IMR-90 (cell line): Measurements from ENCODE around the gene PI4KA. TPM values are rescaled to one million over a fixed set of nuclear protein-coding genes. Genes with fewer than 3 reads are reported as not detected.

ENCODE experiments used
- ATAC-seq: fragments of 200-7000 bp; cut with Tn5 transposase; 2 replicates; pipeline ENCODE4 v1.9.1; 2020; ENCODE audit warnings: low read depth, mild to moderate bottlenecking, moderate library complexity
- BruUV-seq: library from RNA; stranded (reverse); fragments of 400-500 nt; replicated peaks from 2 replicates; lab custom pipeline; 2021; lab: Mats Ljungman, UMichigan
- CTCF ChIA-PET: fragments of 300-600 bp; formaldehyde crosslinking; extraction: SDS; loops from one replicate; lab custom pipeline; 2021; ENCODE audit warnings: antibody characterized with exemption; lab: Yijun Ruan, JAX
- POLR2A ChIA-PET: fragments of 300-600 bp; sonication (Branson Sonifier 250); formaldehyde crosslinking; loops from one replicate; lab custom pipeline; 2022; ENCODE audit warnings: antibody characterized with exemption; ENCODE audit not compliant: unreplicated experiment; lab: Charles Lee
- DNase-seq: peaks from one replicate; pipeline ENCODE4 v3.0.0; 2013
- H2AFZ ChIP-seq: replicated peaks from 2 replicates; pipeline ENCODE3; 2013; ENCODE audit warnings: low read length, mild to moderate bottlenecking; ENCODE audit not compliant: poor library complexity
- H2AK5ac ChIP-seq: 2 replicates; pipeline ENCODE4 v1.6.1; 2013; ENCODE audit warnings: low read depth, low read length, inconsistent platforms
- H2AK9ac ChIP-seq: replicated peaks from 2 replicates; pipeline ENCODE3; 2013; ENCODE audit warnings: mild to moderate bottlenecking, low read depth, low read length, moderate library complexity; ENCODE audit not compliant: poor library complexity
- H2BK120ac ChIP-seq: 2 replicates; pipeline ENCODE4 v1.6.1; 2013; ENCODE audit warnings: low read depth, low read length, inconsistent platforms
- H2BK15ac ChIP-seq: 3 replicates; pipeline ENCODE4 v1.6.1; 2013; ENCODE audit warnings: low read depth, low read length, inconsistent platforms
- H2BK20ac ChIP-seq: 2 replicates; pipeline ENCODE4 v1.6.1; 2013; ENCODE audit warnings: low read depth, mild to moderate bottlenecking, inconsistent platforms, low read length, moderate library complexity
- H2BK5ac ChIP-seq: 2 replicates; pipeline ENCODE4 v1.6.1; 2013; ENCODE audit warnings: mild to moderate bottlenecking, low read depth, low read length, inconsistent platforms; ENCODE audit not compliant: poor library complexity, severe bottlenecking
- H3K14ac ChIP-seq: replicated peaks from 2 replicates; pipeline ENCODE4 v1.6.1; 2013; ENCODE audit warnings: low read depth, low read length, inconsistent platforms
- H3K18ac ChIP-seq: 2 replicates; pipeline ENCODE4 v1.6.1; 2013; ENCODE audit warnings: low read depth, low read length, control low read depth
- H3K23ac ChIP-seq: 2 replicates; pipeline ENCODE4 v1.6.1; 2013; ENCODE audit warnings: low read depth, low read length, inconsistent platforms
- H3K27ac ChIP-seq: 2 replicates; pipeline ENCODE4 v1.5.1; 2013; ENCODE audit warnings: mild to moderate bottlenecking, control low read depth, low read length; ENCODE audit not compliant: insufficient read depth
- H3K27me3 ChIP-seq: 2 replicates; pipeline ENCODE4 v1.6.1; 2013; ENCODE audit warnings: low read length; ENCODE audit not compliant: control insufficient read depth, insufficient read depth
- H3K36me3 ChIP-seq: 2 replicates; pipeline ENCODE4 v1.6.1; 2013; ENCODE audit warnings: low read length, mixed read lengths; ENCODE audit not compliant: control insufficient read depth, insufficient read depth
- H3K4ac ChIP-seq: 2 replicates; pipeline ENCODE4 v1.6.1; 2013; ENCODE audit warnings: low read depth, low read length, inconsistent platforms
- H3K4me1 ChIP-seq: 2 replicates; pipeline ENCODE4 v1.6.1; 2013; ENCODE audit warnings: low read length, mixed read lengths; ENCODE audit not compliant: control insufficient read depth, insufficient read depth
- H3K4me2 ChIP-seq: 2 replicates; pipeline ENCODE4 v1.6.1; 2013; ENCODE audit warnings: low read depth, mild to moderate bottlenecking, control low read depth, low read length, moderate library complexity
- H3K4me3 ChIP-seq: 2 replicates; pipeline ENCODE4 v1.5.1; 2013; ENCODE audit warnings: low read depth, mild to moderate bottlenecking, control low read depth, low read length, moderate library complexity; ENCODE audit not compliant: insufficient read depth
- H3K56ac ChIP-seq: 2 replicates; pipeline ENCODE4 v1.6.1; 2013; ENCODE audit warnings: low read length, inconsistent platforms; ENCODE audit not compliant: insufficient read depth; ENCODE audit errors: extremely low read depth
- H3K79me1 ChIP-seq, 2 experiments: 2 replicates each; pipeline ENCODE4 v1.6.1; 2013; ENCODE audit warnings: low read length in 2 of 2, inconsistent platforms in 1 of 2, low read depth in 1 of 2
- H3K9ac ChIP-seq: 2 replicates; pipeline ENCODE4 v1.6.1; 2013; ENCODE audit warnings: low read depth, low read length, control low read depth
- H3K9me1 ChIP-seq: 2 replicates; pipeline ENCODE4 v1.6.1; 2013; ENCODE audit warnings: low read length, inconsistent platforms; ENCODE audit not compliant: insufficient read depth
- H3K9me3 ChIP-seq: 2 replicates; pipeline ENCODE4 v1.6.1; 2013; ENCODE audit warnings: low read length; ENCODE audit not compliant: control insufficient read depth, insufficient read depth
- H4K20me1 ChIP-seq: 2 replicates; pipeline ENCODE4 v1.6.1; 2013; ENCODE audit warnings: low read length, inconsistent platforms; ENCODE audit not compliant: insufficient read depth
- H4K5ac ChIP-seq: 2 replicates; pipeline ENCODE4 v1.6.1; 2013; ENCODE audit warnings: mild to moderate bottlenecking, low read depth, low read length, control low read depth
- H4K8ac ChIP-seq, 2 experiments: 2 replicates each; pipeline ENCODE4 v1.6.1; 2013; ENCODE audit warnings: low read depth in 2 of 2, low read length in 2 of 2, control low read depth in 1 of 2, inconsistent platforms in 1 of 2
- H4K91ac ChIP-seq: 2 replicates; pipeline ENCODE4 v1.6.1; 2013; ENCODE audit warnings: low read depth, low read length, inconsistent platforms; ENCODE audit not compliant: insufficient read depth
- CEBPB ChIP-seq: IDR thresholded peaks from 2 replicates; pipeline ENCODE4 v1.6.1; 2012; ENCODE audit warnings: low read depth, low read length, improper control_type of control experiment
- CHD1 ChIP-seq: IDR thresholded peaks from 2 replicates; pipeline ENCODE4 v1.6.1; 2012; ENCODE audit warnings: low read depth, low read length, improper control_type of control experiment
- MAFK ChIP-seq: IDR thresholded peaks from 2 replicates; pipeline ENCODE4 v1.6.1; 2012; ENCODE audit warnings: low read depth, low read length, improper control_type of control experiment
- MXI1 ChIP-seq: IDR thresholded peaks from 2 replicates; pipeline ENCODE4 v1.6.1; 2012; ENCODE audit warnings: low read depth, mild to moderate bottlenecking, low read length, moderate library complexity, borderline replicate concordance
- NFE2L2 ChIP-seq: fragments of 150-350 bp; IDR thresholded peaks from 2 replicates; pipeline ENCODE4 v1.6.1; 2016; ENCODE audit warnings: low read depth, mild to moderate bottlenecking, low read length
- RFX5 ChIP-seq: IDR thresholded peaks from 2 replicates; pipeline ENCODE4 v1.8.0; 2012; ENCODE audit warnings: low read depth, mild to moderate bottlenecking, low read length, moderate library complexity
- SMC3 ChIP-seq: fragments of 150-350 bp; IDR thresholded peaks from 2 replicates; pipeline ENCODE4 v1.6.1; 2016; ENCODE audit warnings: low read depth, mild to moderate bottlenecking, antibody characterized with exemption, low read length, moderate library complexity
- WGBS, 2 experiments: methylation state at CpG; one replicate each; pipeline versions ENCODE4 v1.1.5 to v1.1.7; 2013; ENCODE audit warnings: missing lambda C conversion rate in 2 of 2; ENCODE audit not compliant: insufficient read length in 1 of 2; ENCODE audit errors: extremely low coverage in 2 of 2; 5-methylcytosine and 5-hydroxymethylcytosine counted together
- dilution Hi-C: fragments of 300-500 bp; cut with HindIII; formaldehyde crosslinking; loops from one replicate; pipeline ENCODE4 v1.14.3; 2018; ENCODE audit warnings: low sequenced_read_pairs; ENCODE audit not compliant: unreplicated experiment
- in situ Hi-C: fragments of 300-500 bp; cut with MboI; formaldehyde crosslinking; loops from 3 replicates; pipeline ENCODE4 v1.14.3; 2019; ENCODE audit warnings: low sequenced_read_pairs, inconsistent platforms, mixed read lengths
- intact Hi-C: fragments of 100-400 bp; cut with micrococcal nuclease; formaldehyde crosslinking; loops from 2 replicates; pipeline ENCODE4 v1.10.0; 2022
- polyA plus RNA-seq, 3 experiments: library from polyadenylated mRNA; depleted of rRNA; stranded (reverse); fragments of >200 nt; gene quantifications; 2 replicates each; pipeline ENCODE4 v1.2.3, GENCODE V29; 2012; ENCODE audit warnings: low replicate concordance in 1 of 3
- total RNA-seq: library from RNA; depleted of rRNA; stranded (reverse); fragments of >200 nt; gene quantifications from 2 replicates; pipeline ENCODE4 v1.2.3, GENCODE V29; 2012
- TF ChIP-seq, protein P1 (sequence below): fragments of 150-350 bp; IDR thresholded peaks from 2 replicates; pipeline ENCODE4 v1.6.1; 2017; ENCODE audit warnings: mild to moderate bottlenecking, antibody characterized with exemption, low read length, low read depth

The PI4KA gene
- total and polyA plus RNA-seq, 2 of the 4 experiments (the other 2 are of a cell fraction): 16.8 to 35.5 TPM

DNA sequence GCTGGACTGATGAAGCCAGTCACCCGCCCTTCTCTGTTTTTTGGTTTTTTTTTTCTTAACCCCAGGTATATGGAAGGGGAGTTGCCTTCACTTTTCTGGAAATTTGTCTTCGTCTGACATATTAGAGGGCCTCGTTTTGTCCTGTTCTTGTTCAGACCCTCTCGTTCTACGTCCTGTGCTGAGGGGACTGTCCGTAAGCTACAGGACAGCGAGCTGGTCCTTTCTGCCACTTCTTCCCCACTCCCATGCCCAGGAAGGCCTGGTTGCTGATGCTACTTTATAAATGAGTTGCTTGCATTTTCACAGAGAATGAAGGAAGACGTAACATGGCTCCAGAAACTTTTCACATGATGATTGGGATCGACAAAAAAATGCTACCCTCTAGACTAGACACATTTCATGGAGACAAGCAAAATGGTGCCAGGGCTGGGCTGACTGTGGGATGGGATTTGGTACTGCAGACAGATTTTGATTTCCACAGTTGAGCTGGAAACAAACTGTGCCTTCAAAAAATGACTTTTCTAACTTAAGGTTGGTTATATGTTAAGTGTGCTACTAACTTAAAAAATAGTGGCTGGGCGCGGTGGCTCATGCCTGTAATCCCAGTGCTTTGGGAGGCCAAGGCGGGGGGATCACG lies 31.4 kb upstream of the PI4KA start:
- Histone ChIP-seq H3K27me3 (no peaks in the 10 kb centered on the region), H3K4me1 (peaks cover 5% of the 10 kb centered on the region), H3K9me1 (no peaks in the 10 kb centered on the region; the same call in 1 of the 2 replicates), H2AK9ac (no peak overlapping the region), H4K8ac (no peak overlapping the region), H3K4ac (no peak overlapping the region), H3K36me3 (peaks cover 16% of the 10 kb centered on the region), H3K56ac (no peak overlapping the region), H2AK5ac (no peak overlapping the region), H3K4me3 (no peak overlapping the region), H3K14ac (no peak overlapping the region), H3K4me2 (no peak overlapping the region), H2BK120ac (no peak overlapping the region), H3K18ac (no peak overlapping the region), H3K9me3 (no peaks in the 10 kb centered on the region), H2AFZ (no peak overlapping the region), H2BK5ac (no peak overlapping the region), H4K91ac (no peak overlapping the region), H3K9ac (no peak overlapping the region), H3K27ac (no peak overlapping the region), H3K23ac (no peak overlapping the region), H3K79me1 (no peaks in the 10 kb centered on the region), H4K20me1 (peaks cover 8% of the 10 kb centered on the region), H2BK20ac (no peak overlapping the region), H4K5ac (no peak overlapping the region), H2BK15ac (no peak overlapping the region)
- no peak for ATAC-seq
- CTCF ChIA-PET: no interaction called here
- POLR2A ChIA-PET: no interaction called here
- 94% methylated on average over 3 of the region's 13 CpGs; no CpG with 5 or more reads in 1 of the 2 experiments for WGBS, 2 experiments
- dilution Hi-C loops: no loop called here
- in situ Hi-C loops: no loop called here
- no TSS peak for BruUV-seq
- no peak for DNase-seq
- intact Hi-C loops: loop anchor here (10.0 kb wide), 1 partner anchor 65 kb away; no protein-coding TSS in a partner anchor
- no peak for TF ChIP-seq RFX5
- TF ChIP-seq, protein P1, sequence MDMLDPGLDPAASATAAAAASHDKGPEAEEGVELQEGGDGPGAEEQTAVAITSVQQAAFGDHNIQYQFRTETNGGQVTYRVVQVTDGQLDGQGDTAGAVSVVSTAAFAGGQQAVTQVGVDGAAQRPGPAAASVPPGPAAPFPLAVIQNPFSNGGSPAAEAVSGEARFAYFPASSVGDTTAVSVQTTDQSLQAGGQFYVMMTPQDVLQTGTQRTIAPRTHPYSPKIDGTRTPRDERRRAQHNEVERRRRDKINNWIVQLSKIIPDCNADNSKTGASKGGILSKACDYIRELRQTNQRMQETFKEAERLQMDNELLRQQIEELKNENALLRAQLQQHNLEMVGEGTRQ: no peak
- TF ChIP-seq NFE2L2: no peak
- TF ChIP-seq SMC3: no peak
- no peak for TF ChIP-seq MAFK
- no peak for TF ChIP-seq CHD1
- TF ChIP-seq MXI1: no peak
- TF ChIP-seq CEBPB: no peak
